ENCODE data around the gene TEX19. TPM values are rescaled to one million over a fixed set of nuclear protein-coding genes. Genes with fewer than 3 reads are reported as not detected.

The TEX19 gene
- total and polyA plus RNA-seq, 2 experiments from 2014 or later = 0.10 to 0.66 TPM

GRCh38 chr17:82314727-82315605 lies 44.1 kb upstream of the TEX19 start:
- H3K27me3 ChIP-seq (ENCODE audit: insufficient read depth) = no peaks in the 10 kb centered on the region
- H2AFZ ChIP-seq = peak overlapping the region; percentile 96; the same call in 1 of the 2 replicates
- H3K4me2 ChIP-seq = peak overlapping the region; percentile 81; the same call in 1 of the 2 replicates
- Mint-ChIP-seq H3K9me3 (no peaks in the 10 kb centered on the region), H3K36me3 (ENCODE audit: low read depth) (no peaks in the 10 kb centered on the region), H3K4me3 (no peak overlapping the region), H3K27ac (no peak overlapping the region), H3K4me1 (peaks cover 6% of the 10 kb centered on the region; the same call in 1 of the 3 replicates), H3K27me3 (ENCODE audit: insufficient read depth, low read depth, poor library complexity) (peaks cover 12% of the 10 kb centered on the region)
- H3K4me1 ChIP-seq (ENCODE audit: insufficient read depth) = no peaks in the 10 kb centered on the region
- ATAC-seq = no peak
- peak overlapping the region; percentile 51; the same call in 1 of the 2 replicates for H3K4me3 ChIP-seq
- no peaks in the 10 kb centered on the region for H3K36me3 ChIP-seq (ENCODE audit: insufficient read depth)
- H3K27ac ChIP-seq (ENCODE audit: low read depth) = no peak overlapping the region
- no peaks in the 10 kb centered on the region for H4K20me1 ChIP-seq (replicated peaks; ENCODE audit: insufficient read depth)
- DNase-seq (ENCODE audit: low spot score) = no peak
- TF ChIP-seq ZNF331 (CRISPR knock-in tag; IDR thresholded peaks at IDR 0.05; ENCODE audit: low read depth) (no peak), NANOG (IDR thresholded peaks at IDR 0.05; ENCODE audit: borderline replicate concordance) (no peak), ZNF462 (CRISPR knock-in tag; IDR thresholded peaks at IDR 0.05) (no peak), CREB1 (CRISPR knock-in tag; IDR thresholded peaks at IDR 0.05; ENCODE audit: low read depth) (no peak), ETS1 (IDR thresholded peaks at IDR 0.05) (no peak), JUNB (IDR thresholded peaks at IDR 0.05; ENCODE audit: unreplicated experiment) (no peak), POLR2AphosphoS5 (IDR thresholded peaks at IDR 0.05; ENCODE audit: low read depth) (no peak)
- TF ChIP-seq, protein P1, sequence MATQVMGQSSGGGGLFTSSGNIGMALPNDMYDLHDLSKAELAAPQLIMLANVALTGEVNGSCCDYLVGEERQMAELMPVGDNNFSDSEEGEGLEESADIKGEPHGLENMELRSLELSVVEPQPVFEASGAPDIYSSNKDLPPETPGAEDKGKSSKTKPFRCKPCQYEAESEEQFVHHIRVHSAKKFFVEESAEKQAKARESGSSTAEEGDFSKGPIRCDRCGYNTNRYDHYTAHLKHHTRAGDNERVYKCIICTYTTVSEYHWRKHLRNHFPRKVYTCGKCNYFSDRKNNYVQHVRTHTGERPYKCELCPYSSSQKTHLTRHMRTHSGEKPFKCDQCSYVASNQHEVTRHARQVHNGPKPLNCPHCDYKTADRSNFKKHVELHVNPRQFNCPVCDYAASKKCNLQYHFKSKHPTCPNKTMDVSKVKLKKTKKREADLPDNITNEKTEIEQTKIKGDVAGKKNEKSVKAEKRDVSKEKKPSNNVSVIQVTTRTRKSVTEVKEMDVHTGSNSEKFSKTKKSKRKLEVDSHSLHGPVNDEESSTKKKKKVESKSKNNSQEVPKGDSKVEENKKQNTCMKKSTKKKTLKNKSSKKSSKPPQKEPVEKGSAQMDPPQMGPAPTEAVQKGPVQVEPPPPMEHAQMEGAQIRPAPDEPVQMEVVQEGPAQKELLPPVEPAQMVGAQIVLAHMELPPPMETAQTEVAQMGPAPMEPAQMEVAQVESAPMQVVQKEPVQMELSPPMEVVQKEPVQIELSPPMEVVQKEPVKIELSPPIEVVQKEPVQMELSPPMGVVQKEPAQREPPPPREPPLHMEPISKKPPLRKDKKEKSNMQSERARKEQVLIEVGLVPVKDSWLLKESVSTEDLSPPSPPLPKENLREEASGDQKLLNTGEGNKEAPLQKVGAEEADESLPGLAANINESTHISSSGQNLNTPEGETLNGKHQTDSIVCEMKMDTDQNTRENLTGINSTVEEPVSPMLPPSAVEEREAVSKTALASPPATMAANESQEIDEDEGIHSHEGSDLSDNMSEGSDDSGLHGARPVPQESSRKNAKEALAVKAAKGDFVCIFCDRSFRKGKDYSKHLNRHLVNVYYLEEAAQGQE (IDR thresholded peaks at IDR 0.05; ENCODE audit: unreplicated experiment) = no peak
- no peaks in the 10 kb centered on the region for H3K9me2 ChIP-seq (ENCODE audit: insufficient read depth)
- peaks cover 14% of the 10 kb centered on the region for H3F3A ChIP-seq (replicated peaks; ENCODE audit: low read depth)
- H3K79me2 ChIP-seq (replicated peaks; ENCODE audit: insufficient read depth) = no peaks in the 10 kb centered on the region

Data from GM23338 (cell line).